Adipose tissue (tissue), 3 donors: ENCODE data around the gene CAPN5. TPM values are rescaled to one million over a fixed set of nuclear protein-coding genes. Genes with fewer than 3 reads are reported as not detected.

Experiments used
- H3K27ac ChIP-seq: one replicate; pipeline ENCODE4 v1.5.1; 2013; ENCODE audit warnings: low read depth, low read length
- WGBS, 3 donors: extraction: QIAGEN DNeasy Blood & Tissue Kit; methylation state at CpG; one replicate each; pipeline ENCODE4 v1.1.7; 2013; 5-methylcytosine and 5-hydroxymethylcytosine counted together
- polyA plus RNA-seq, 3 donors: library from polyadenylated mRNA; stranded (reverse); fragments of 200-250 nt; gene quantifications; one replicate each; pipeline ENCODE4 v1.2.3, GENCODE V29; 2013
- donor health status: healthy with polysubstance abuse.
- donor health status: Bipolar disorder and iron deficiency.
- donor health status: healthy.

The CAPN5 gene
- polyA plus RNA-seq, 3 donors = 1.2 to 8.5 (median 4.0) TPM

DNA sequence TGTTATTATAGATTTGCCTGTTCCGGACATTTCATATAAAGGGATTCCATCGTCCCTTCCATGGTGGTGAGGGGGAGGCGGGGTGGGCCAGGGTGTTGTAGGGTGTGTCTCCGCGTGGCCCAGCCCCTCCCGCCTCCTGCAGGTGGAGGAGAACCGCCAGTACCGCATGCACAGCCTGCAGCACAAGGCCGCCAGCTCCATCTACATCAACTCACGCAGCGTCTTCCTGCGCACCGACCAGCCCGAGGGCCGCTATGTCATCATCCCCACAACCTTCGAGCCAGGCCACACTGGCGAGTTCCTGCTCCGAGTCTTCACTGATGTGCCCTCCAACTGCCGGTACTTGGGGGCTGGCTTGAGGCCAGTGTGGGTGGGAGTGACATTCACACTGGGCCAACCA is 53.8 kb downstream of the CAPN5 start:
- 90 to 93% (median 93%) methylated on average over 19 of the region's 19 CpGs for WGBS, 3 donors
- no peak overlapping the region for H3K27ac ChIP-seq

DNA sequence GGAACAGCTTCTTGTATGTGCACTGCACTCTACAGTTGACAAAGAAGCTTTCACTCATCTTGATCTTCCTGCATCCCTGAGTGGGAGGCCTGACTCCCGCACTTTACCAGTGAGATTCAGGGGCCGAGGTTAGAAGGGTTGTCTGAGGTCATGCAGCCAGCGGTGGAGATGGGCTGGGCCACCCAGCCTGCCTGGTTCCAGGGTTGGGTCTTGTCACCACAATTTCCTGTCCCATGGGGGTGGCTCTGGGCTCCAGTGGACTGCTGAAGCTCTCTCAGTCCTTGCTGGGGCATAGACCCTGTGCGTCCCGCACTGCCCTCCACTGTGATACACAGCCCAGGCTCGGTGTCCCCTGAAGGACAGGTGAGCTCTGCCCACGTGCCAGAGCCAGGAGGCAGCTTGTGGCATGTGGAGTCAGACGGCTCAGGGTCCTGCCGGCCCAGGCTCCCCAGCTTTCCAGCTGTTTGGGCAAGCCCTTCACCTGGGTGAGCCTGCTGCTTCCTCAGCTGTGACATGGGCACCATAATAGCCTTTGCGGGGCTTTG is 54.4 kb downstream of the CAPN5 start:
- H3K27ac ChIP-seq = no peak overlapping the region
- 82 to 85% (median 85%) methylated on average over 10 of the region's 10 CpGs for WGBS, 3 donors

DNA sequence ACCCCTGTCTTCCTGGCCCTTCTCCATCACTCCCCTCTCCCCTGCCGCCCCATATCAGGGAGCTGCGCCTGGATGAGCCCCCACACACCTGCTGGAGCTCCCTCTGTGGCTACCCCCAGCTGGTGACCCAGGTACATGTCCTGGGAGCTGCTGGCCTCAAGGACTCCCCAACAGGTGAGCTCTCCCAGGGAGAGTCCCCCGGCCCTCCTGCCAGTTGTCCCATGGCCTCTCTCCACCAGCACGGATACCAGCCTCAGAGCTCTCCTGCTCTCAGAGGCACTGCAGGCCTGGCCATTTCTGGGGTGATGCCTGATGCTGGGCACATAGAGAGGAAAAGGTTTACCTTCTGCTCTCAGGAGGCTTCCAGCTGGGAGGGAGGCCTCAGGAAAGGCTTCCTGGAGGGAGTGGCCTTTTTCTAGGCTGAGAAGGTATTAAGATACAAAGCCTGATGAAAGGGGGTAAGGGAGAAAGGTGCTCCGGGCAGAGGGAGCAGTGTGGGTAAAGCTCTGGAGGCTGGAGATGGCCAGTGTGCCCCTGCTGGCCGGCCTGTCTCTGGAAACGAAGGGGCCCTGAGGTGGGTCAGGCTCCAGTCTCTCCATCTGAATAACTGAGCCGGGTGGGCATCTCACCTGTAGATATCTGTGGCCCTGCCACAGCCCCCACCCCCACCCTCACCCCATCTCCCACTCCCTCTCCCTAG is 55.3 kb downstream of the CAPN5 start:
- 89 to 95% (median 93%) methylated on average over 8 of the region's 8 CpGs for WGBS, 3 donors

DNA sequence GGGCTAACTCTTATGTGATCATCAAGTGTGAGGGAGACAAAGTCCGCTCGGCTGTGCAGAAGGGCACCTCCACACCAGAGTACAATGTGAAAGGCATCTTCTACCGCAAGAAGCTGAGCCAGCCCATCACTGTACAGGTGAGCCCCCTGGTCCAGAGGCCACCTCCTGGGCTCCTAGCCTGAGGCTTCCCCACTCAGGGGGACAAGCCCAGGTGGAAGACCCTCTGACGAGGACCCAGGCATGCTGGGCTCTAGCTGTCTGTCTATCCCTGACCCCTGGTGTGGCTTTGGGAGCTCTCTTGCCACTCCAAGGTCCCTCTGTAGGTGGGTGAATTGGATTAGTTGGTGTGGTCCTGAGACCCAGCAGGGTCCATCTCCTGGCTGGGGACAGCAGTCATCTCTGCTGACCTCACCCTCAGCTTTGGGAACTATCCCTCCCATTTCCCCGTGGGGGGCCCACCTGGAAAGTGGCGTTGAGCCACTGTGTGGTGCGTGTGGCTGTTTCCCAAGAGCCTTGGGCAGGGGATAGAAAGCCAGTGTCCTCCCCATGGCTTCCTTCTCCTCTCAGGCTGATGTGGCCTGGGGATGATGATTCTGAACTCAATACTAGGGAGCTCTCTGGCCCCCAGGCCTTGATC is 55.9 kb downstream of the CAPN5 start:
- WGBS, 3 donors = 81 to 90% (median 87%) methylated on average over 7 of the region's 7 CpGs

More for the DNA sequence above, 55.3 kb downstream of the CAPN5 start:
- no peak overlapping the region for H3K27ac ChIP-seq

DNA sequence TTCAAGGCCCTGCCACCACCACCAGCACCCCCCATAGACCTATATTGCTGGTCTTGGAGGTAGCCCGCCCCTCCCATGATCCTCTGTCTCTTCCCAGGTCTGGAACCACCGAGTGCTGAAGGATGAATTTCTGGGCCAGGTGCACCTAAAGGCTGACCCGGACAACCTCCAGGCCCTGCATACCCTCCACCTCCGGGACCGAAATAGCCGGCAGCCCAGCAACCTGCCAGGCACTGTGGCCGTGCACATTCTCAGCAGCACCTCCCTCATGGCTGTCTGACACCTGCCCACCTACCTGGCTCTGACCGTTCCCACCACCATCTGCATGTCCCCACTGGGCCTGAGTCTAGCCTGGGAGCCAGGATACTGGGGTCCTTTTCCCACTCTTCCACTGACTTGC is 56.8 kb downstream of the CAPN5 start:
- WGBS, 3 donors = 92 to 97% (median 93%) methylated on average over 5 to 8 of the region's 8 CpGs

More for the DNA sequence above, 55.9 kb downstream of the CAPN5 start:
- H3K27ac ChIP-seq = no peak overlapping the region

DNA sequence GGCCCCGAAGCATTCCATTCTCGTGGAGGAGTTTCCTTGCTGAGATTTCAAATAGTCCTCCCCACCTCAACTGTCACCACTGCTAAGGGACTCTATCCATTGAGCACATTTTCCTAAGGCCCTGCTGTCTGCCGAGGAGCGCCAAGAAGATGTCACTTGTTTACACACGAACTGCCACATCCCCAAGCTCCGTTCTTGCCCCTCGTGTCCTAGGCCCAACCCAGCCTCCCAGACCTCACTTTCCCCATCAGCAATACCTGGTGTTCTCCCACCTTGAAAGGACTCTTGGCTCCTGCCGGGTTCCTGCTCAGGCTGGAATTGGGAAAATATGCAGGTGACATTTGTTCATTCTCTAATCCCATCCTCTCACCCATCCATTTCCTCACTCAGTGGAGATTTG is 57.3 kb downstream of the CAPN5 start:
- 87 to 88% (median 87%) methylated on average over 8 of the region's 8 CpGs for WGBS, 3 donors

More for the DNA sequence above, 56.8 kb downstream of the CAPN5 start:
- H3K27ac ChIP-seq = no peak overlapping the region

DNA sequence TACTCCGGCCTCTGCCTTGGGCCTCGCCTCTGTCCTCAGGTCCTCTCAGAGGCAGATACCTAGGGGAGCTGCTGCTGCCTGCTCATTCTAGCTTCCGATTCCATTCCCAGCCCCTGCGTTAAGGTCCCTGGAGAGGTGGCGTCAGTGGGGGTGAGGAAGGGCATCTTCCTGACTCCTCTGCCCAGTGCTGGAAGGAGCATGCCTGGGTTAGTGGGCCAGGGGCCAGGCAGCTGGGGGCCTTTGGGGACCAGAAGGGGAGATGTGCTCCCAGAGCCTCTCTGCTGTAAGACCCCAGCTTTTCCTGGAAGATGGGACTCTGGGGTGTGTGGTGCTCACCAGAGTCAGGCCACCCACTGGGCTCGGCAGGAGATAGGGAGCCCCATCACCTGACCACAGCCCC is 57.7 kb downstream of the CAPN5 start:
- no peak overlapping the region for H3K27ac ChIP-seq
- 83 to 89% (median 86%) methylated on average over 6 of the region's 6 CpGs for WGBS, 3 donors

More for the DNA sequence above, 57.3 kb downstream of the CAPN5 start:
- no peak overlapping the region for H3K27ac ChIP-seq

DNA sequence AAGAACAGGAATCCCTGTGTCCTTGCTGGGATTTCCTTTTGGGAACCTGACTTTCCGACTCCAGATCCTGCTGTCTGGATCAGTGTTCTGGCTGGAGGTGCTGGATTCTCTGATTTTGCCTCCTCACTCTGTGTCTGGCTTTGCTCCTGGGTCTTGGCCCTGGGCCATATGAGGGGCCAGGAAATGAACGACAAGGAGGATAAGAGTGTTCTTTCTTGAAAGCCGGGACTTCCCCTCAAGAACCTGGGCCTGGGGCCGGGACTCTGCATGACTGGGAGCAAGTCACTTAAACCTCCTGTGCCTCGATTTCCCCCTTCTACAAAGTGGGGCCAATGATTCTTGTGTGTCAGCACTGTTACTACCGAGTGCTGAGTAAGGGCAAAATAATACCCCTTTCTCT is 58.4 kb downstream of the CAPN5 start:
- WGBS, 3 donors = 37 to 74% (median 45%) methylated on average over 6 of the region's 6 CpGs
- H3K27ac ChIP-seq = no peak overlapping the region

DNA sequence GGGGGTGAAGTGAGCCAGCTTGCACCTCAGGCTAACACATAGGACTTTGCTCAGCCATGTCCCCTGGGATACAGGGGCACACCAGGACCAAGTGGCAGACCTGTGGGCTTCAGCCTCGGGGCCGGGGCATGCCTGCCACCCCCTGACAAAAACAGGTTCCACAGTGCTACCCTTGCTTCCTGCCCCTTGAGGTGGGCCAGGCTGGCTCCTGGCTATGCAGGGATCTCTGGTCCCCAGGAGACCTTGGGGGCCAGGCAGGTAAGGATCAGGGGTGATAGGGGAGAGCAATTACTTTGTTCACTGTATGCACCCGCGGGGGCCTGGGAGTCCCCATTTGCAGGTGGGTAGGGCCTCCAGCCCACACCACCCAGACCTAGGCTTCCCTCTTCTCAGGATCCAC is 58.9 kb downstream of the CAPN5 start:
- WGBS, 3 donors = 71 to 93% (median 84%) methylated on average over 4 of the region's 4 CpGs

DNA sequence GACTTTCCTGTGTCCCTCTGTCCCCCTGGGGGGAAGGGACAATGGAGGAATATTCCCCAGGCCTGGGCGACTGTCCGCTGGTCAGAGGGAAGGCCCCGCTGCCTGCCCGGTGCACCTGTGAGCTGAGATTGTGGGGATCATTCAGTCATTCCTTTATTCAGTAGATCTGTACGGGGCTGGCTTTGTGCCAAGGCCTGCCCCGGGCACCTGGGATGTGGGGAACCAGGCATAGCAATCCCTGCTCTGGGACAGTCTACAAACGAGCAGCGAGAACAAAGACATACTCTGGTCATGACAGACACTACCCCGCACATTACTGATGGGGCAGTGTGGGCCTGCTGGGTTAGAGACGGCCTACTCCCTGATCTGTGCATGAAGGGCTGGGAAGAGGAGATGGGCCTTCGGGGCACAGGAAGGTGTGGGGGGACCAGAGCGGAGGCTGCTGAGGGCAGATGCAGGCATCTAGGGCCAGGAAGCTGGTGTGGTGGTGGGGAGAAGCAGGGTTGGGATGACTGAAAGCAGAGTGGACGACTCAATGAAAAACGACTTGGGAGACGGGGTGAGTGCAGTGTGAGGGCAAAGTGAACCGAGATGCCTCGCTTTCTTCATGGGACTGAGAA is 59.5 kb downstream of the CAPN5 start:
- 74 to 77% (median 75%) methylated on average over 17 of the region's 17 CpGs for WGBS, 3 donors

More for the DNA sequence above, 58.9 kb downstream of the CAPN5 start:
- no peak overlapping the region for H3K27ac ChIP-seq

DNA sequence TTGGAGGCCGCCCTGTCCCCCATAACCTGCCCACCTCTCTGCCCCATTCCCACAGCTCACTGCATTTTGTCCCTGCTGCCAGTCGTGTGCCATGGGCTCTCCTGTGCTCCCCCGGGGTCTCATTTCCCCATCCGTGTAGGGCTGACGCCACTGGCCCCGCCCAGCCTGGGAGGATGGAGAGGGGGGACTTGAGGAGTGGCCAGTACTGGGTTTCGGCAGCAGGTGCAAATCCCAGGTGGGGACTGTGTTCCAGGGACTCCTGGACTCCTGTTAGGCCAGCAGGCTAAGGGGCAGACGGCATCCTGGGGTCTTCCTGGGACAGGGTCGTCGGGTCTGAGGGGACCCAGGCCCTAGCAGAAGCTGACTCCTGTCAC is 60.1 kb downstream of the CAPN5 start:
- no peak overlapping the region for H3K27ac ChIP-seq
- WGBS, 3 donors = 18 to 20% (median 19%) methylated on average over 10 of the region's 10 CpGs

More for the DNA sequence above, 59.5 kb downstream of the CAPN5 start:
- no peak overlapping the region for H3K27ac ChIP-seq

DNA sequence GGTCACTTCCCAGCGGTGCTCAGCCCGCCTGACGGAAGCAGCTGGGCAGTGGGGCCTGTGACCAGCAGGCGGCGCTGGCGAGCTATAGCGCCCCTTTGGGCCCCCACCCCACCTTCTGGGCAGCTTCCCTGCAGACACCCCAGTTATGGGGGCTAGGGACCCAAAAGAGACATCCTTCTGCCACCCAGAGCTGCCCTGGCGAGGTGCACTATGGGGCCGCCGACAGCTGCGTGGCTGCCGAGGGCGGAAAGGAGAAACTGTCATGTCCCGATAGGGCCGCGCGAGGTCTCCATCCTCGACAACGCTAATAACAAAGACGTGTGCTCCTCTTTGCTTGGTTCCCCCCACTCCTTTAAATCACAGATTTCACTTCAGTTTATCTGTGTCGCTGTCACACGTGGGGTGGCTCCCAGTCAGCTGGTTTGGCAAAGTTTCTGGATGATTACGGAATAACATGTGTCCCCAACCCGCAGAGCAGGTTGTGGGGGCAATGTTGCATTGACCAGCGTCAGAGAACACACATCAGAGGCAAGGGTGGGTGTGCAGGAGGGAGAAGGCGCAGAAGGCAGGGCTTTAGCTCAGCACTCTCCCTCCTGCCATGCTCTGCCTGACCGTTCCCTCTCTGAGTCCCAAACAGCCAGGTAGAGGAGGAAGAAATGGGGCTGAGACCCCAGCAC is 60.6 kb downstream of the CAPN5 start:
- WGBS, 3 donors = 3 to 7% (median 6%) methylated on average over 27 of the region's 27 CpGs
- H3K27ac ChIP-seq = no peak overlapping the region

DNA sequence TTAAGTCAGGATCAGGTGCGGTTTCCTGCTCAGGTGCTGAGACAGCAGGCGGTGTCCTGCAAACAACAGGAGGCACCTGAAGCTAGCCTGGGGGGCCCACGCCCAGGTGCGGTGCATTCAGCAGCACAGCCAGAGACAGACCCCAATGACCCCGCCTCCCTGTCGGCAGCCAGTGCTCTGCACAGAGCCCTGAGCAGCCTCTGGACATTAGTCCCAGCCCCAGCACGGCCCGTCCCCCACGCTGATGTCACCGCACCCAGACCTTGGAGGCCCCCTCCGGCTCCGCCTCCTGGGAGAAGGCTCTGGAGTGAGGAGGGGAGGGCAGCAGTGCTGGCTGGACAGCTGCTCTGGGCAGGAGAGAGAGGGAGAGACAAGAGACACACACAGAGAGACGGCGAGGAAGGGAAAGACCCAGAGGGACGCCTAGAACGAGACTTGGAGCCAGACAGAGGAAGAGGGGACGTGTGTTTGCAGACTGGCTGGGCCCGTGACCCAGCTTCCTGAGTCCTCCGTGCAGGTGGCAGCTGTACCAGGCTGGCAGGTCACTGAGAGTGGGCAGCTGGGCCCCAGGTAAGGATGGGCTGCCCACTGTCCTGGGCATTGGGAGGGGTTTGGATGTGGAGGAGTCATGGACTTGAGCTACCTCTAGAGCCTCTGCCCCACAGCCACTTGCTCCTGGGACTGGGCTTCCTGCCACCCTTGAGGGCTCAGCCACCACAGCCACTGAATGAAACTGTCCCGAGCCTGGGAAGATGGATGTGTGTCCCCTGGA is 61.3 kb downstream of the CAPN5 start, which contains the start of gene MYO7A:
TSS of gene MYO7A (plus strand) at position 327 of the 772 bp plus-strand sequence. CDS start 2,389 bp downstream, outside the sequence.
- H3K27ac ChIP-seq = no peak within 1 kb of the TSS
- WGBS, 3 donors = 11 to 33% (median 23%) methylated on average over 20 of the region's 20 CpGs

DNA sequence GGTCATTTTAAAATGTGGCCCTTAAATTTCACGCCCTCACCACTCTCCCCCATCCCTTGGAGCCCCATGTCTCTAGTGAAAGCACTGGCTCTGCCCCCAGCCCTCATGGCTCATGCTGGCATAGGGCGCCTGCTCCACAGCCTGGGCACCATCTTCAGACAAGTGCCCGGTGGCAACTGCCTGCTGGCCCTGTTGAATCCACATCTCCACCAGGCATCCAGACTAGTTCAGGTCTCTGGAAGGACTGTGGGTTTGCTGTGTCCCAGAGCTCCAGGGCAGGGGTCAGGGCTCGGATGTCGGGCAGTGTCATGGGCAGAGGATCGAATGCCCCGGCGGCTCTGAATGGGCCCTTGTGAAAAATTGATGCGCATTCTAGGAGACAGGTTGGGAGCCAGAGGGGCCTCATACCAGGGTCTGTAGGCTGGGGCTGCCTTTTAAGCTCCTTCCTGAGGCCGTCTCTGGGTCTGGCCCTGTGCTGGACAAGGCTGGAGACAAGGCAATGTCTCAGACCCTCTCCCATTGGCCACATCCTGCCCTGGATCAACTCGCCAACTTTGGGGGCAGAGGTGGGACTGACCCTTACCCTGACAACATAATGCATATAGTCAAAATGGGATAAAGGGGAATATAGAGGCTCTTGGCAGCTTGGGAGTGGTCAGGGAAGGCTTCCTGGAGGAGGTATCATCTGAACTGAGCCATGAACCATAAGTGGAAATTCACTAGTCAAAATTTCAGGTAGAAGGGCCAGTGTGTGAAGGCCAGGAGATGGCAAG is 62.5 kb downstream of the CAPN5 start:
- 87 to 88% (median 87%) methylated on average over 11 of the region's 11 CpGs for WGBS, 3 donors
- no peak overlapping the region for H3K27ac ChIP-seq

DNA sequence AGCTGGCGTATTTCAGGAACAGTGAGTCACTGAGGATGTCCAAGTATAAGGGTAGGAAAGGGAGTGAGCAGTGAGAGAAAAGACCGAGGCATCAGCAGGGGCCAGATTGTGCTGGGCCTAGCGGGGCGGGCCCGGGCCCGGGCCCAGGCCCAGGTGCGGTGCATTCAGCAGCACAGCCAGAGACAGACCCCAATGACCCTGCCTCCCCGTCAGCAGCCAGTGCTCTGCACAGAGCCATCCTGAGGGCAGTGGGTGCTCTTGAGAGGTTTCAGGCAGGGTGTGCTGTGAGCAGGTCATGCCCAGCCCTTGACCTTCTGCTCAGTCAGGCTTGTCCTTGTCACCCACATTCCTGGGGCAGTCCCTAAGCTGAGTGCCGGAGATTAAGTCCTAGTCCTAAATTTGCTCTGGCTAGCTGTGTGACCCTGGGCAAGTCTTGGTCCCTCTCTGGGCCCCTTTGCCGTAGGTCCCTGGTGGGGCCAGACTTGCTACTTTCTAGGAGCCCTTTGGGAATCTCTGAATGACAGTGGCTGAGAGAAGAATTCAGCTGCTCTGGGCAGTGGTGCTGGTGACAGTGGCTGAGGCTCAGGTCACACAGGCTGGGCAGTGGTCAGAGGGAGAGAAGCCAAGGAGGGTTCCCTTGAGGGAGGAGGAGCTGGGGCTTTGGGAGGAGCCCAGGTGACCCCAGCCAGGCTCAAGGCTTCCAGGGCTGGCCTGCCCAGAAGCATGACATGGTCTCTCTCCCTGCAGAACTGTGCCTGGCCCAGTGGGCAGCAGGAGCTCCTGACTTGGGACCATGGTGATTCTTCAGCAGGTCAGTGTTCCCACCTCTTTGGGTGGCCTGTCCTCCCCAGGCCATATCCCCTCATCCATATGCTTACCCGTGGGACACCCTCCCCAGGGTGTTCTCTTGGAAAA is 63.3 kb downstream of the CAPN5 start:
- no peak overlapping the region for H3K27ac ChIP-seq
- 89 to 96% (median 91%) methylated on average over 11 of the region's 11 CpGs for WGBS, 3 donors

DNA sequence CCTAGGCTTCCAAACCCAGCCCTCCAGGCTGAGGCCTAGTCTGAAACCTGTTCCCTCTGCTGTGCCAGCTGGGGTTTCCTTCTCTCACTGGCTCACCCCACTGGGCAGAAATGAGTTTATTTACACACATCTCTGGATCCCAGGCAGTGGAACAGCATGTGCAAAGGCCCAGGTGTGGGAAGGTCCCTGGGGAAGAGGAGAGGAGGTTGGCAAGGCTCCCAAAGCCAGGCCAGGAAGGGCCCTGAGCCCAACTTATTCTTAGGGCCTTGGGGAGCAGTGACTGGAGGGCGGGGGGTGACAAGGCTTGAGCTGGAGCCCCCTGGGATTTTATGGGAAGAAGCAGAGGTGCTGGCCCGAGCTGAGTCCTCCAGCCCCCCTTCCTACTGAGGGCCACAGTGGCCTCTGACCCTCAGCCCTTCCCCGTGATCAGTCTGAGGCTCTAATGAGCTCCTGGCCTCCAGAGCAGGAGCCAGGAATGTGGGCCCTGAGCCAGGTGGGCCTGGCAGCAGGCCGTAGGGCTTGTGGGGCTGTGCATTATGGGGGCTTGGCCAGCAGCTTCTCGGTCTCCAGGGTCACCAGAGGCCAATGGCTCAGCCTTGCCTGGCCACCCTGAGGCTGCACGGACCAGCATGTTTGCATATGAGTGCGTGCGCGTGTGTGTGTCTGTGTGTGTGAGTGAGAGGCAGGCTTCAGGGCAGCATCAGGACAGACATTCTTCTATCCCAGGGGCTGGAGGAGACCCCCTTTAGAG is 64.2 kb downstream of the CAPN5 start:
- WGBS, 3 donors = 47 to 58% (median 55%) methylated on average over 9 of the region's 9 CpGs
- H3K27ac ChIP-seq = no peak overlapping the region
